Endodermal cell (in vitro differentiated cells): ENCODE results near the gene KDM2A. TPM values are rescaled to one million over a fixed set of nuclear protein-coding genes. Genes with fewer than 3 reads are reported as not detected.

Experiments
- DNase-seq: peaks from one replicate; pipeline ENCODE4 v3.0.0-alpha.2; 2017
- H3K27ac ChIP-seq: 2 replicates; pipeline ENCODE4 v1.5.1; 2013; ENCODE audit warnings: mild to moderate bottlenecking, low read depth, low read length, moderate library complexity
- H3K27me3 ChIP-seq: 2 replicates; pipeline ENCODE4 v1.6.1; 2013; ENCODE audit warnings: mild to moderate bottlenecking, low read length, moderate library complexity; ENCODE audit not compliant: insufficient read depth, control insufficient read depth, poor library complexity, severe bottlenecking
- H3K36me3 ChIP-seq: 2 replicates; pipeline ENCODE4 v1.7.0; 2013; ENCODE audit warnings: mild to moderate bottlenecking, low read length, moderate library complexity; ENCODE audit not compliant: control insufficient read depth, insufficient read depth
- H3K4me1 ChIP-seq: one replicate; pipeline ENCODE4 v1.7.0; 2013; ENCODE audit warnings: low read length; ENCODE audit not compliant: control insufficient read depth, insufficient read depth
- H3K4me3 ChIP-seq: 2 replicates; pipeline ENCODE4 v1.5.1; 2013; ENCODE audit warnings: mild to moderate bottlenecking, low read length, moderate library complexity
- H3K9ac ChIP-seq: 2 replicates; pipeline ENCODE4 v1.6.1; 2013; ENCODE audit warnings: mild to moderate bottlenecking, low read length, moderate library complexity; ENCODE audit not compliant: poor library complexity, severe bottlenecking; ENCODE audit errors: extremely low read depth
- H3K9me3 ChIP-seq: 2 replicates; pipeline ENCODE4 v1.6.1; 2013; ENCODE audit warnings: mild to moderate bottlenecking, low read length, moderate library complexity; ENCODE audit not compliant: control insufficient read depth
- H3K27ac Mint-ChIP-seq: 2 replicates; pipeline ENCODE4 v1.8.0; 2020; ENCODE audit warnings: mixed read lengths
- H3K27me3 Mint-ChIP-seq: 2 replicates; pipeline ENCODE4 v1.8.0; 2021; ENCODE audit warnings: mild to moderate bottlenecking, mixed read lengths; ENCODE audit not compliant: insufficient read depth
- H3K36me3 Mint-ChIP-seq: 2 replicates; pipeline ENCODE4 v1.8.0; 2020; ENCODE audit warnings: low read depth, mixed read lengths
- H3K4me1 Mint-ChIP-seq: 2 replicates; pipeline ENCODE4 v1.8.0; 2020; ENCODE audit warnings: mixed read lengths
- H3K4me3 Mint-ChIP-seq: 2 replicates; pipeline ENCODE4 v1.8.0; 2020; ENCODE audit warnings: mild to moderate bottlenecking, moderate library complexity, mixed read lengths
- H3K9me3 Mint-ChIP-seq: 2 replicates; pipeline ENCODE4 v1.8.0; 2020; ENCODE audit warnings: mild to moderate bottlenecking, mixed read lengths
- CTCF ChIP-seq: fragments of 200-600 bp; sonication (generic); conservative IDR thresholded peaks from 2 replicates; pipeline ENCODE4 v1.5.0; 2021; ENCODE audit warnings: antibody characterized with exemption, mild to moderate bottlenecking
- WGBS, 2 experiments: methylation state at CpG; one replicate each; pipeline versions ENCODE4 v1.1.5 to v1.1.7; 2013; ENCODE audit warnings: missing lambda C conversion rate in 2 of 2, mixed read lengths in 1 of 2; ENCODE audit not compliant: insufficient coverage in 1 of 2, insufficient read length in 1 of 2; 5-methylcytosine and 5-hydroxymethylcytosine counted together
- total RNA-seq, 2 donors: library from RNA; stranded (reverse); fragmentation: NEBNext Ultra II Directional in 1 of 2; extraction: Animal tissue kit (Norgen Biotek cat#: 25700) in 1 of 2; gene quantifications; 2 replicates in 1 of 2; 3 replicates in 1 of 2; pipeline ENCODE4 v1.2.1, GENCODE V29; 2021

The KDM2A gene
- total RNA-seq, 2 donors from 2014 or later: 59.4 to 75.4 TPM

GRCh38 chr11:67238894-67239782, 120.1 kb downstream of the KDM2A start:
- no peak for DNase-seq
- Mint-ChIP-seq H3K9me3 (no peaks in the 10 kb centered on the region), H3K4me3 (peak overlapping the region; percentile 99), H3K27me3 (no peaks in the 10 kb centered on the region), H3K4me1 (peaks cover 38% of the 10 kb centered on the region), H3K36me3 (peaks cover 34% of the 10 kb centered on the region), H3K27ac (peak overlapping the region; percentile 97)
- Histone ChIP-seq H3K27me3 (no peaks in the 10 kb centered on the region), H3K36me3 (peaks cover 30% of the 10 kb centered on the region), H3K4me3 (peak overlapping the region; percentile 98), H3K9ac (no peak overlapping the region), H3K4me1 (peaks cover 21% of the 10 kb centered on the region), H3K27ac (peak overlapping the region; percentile 42), H3K9me3 (no peaks in the 10 kb centered on the region)
- WGBS, 2 experiments: 41 to 53% methylated on average over 9 to 10 of the region's 10 CpGs
- TF ChIP-seq CTCF: no peak

DNA sequence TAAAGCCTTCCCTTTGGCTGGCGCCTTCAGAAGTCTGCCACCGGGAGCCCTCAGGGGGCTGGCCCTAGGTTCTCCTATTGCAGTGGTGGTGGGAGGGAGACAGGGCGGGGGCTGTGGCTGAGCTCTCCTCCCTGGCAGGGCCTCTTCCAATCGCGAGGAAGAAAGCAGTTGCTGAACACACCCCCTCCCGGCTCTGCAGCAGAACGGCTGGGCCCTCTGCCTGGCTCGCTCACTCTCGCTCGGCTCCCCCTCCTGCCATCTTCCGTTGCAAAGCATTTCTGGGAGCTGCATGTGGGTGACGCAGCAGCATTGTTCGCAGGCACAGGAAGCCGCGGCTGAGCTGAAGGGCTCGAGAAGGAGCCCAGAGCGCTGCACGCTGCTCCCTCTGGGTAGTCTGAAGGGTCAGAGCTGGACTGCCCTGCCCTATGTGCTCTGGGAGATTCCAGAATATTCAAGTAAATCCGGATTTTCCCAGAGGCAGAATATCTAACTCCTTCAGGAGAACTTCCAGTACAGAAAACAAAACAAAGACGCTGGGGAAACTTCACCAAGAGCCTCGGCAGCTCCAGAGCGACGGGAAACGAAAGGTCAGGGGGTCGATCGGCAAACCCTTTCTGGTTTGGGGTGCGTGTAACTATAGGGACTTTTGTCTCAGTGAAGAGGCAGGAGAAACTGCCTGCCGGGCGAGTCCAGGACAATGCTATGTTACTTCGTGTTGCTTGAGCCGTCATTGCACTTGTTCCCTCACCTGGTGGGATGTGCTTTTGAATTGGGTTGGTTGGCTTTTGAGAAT, 120.9 kb downstream of the KDM2A start:
- H3K36me3 Mint-ChIP-seq: peaks cover 36% of the 10 kb centered on the region
- Histone ChIP-seq H3K9ac (peak overlapping the region; percentile 99), H3K27ac (peak overlapping the region; percentile 96)

More for the DNA sequence above, 120.9 kb downstream of the KDM2A start:
- 0% methylated on average over 17 to 31 of the region's 31 CpGs for WGBS, 2 experiments
- peak overlapping the region; percentile 99 for H3K4me3 Mint-ChIP-seq
- H3K4me1 ChIP-seq: peaks cover 21% of the 10 kb centered on the region
- H3K9me3 ChIP-seq: no peaks in the 10 kb centered on the region
- H3K4me1 Mint-ChIP-seq: peaks cover 34% of the 10 kb centered on the region
- peak; percentile 99 for DNase-seq
- H3K9me3 Mint-ChIP-seq: no peaks in the 10 kb centered on the region
- H3K27me3 Mint-ChIP-seq: no peaks in the 10 kb centered on the region
- H3K27me3 ChIP-seq: no peaks in the 10 kb centered on the region
- peak overlapping the region; percentile 100 for H3K27ac Mint-ChIP-seq
- no peak for TF ChIP-seq CTCF
- peak overlapping the region; percentile 98 for H3K4me3 ChIP-seq
- H3K36me3 ChIP-seq: peaks cover 32% of the 10 kb centered on the region
